Neural cell (in vitro differentiated cells): ENCODE results near the gene MARK4. TPM values are rescaled to one million over a fixed set of nuclear protein-coding genes. Genes with fewer than 3 reads are reported as not detected.

Experiments
- H2AFZ ChIP-seq: fragments of 200-600, 300-800 bp; sonication (generic), shearing (Covaris generic); 2 replicates; pipeline ENCODE4 v1.6.0; 2014; ENCODE audit warnings: low read depth, mild to moderate bottlenecking, antibody characterized with exemption, low read length, moderate library complexity
- H3F3A ChIP-seq: fragments of 200-600 bp; shearing (Covaris generic); 2 replicates; pipeline ENCODE4 v1.6.1; 2016; ENCODE audit warnings: mild to moderate bottlenecking, moderate library complexity, mixed read lengths, antibody characterized with exemption, low read length; ENCODE audit not compliant: insufficient read depth, poor library complexity, severe bottlenecking
- H3K27ac ChIP-seq: fragments of 200-600, 300-800 bp; sonication (generic), shearing (Covaris generic); 2 replicates; pipeline ENCODE4 v1.5.1; 2014; ENCODE audit warnings: mild to moderate bottlenecking, low read length, moderate library complexity
- H3K27me3 ChIP-seq: fragments of 300-800, 200-600 bp; sonication (generic), shearing (Covaris generic); 2 replicates; pipeline ENCODE4 v1.6.0; 2014; ENCODE audit warnings: mild to moderate bottlenecking, low read depth, low read length, moderate library complexity; ENCODE audit not compliant: insufficient read depth
- H3K36me3 ChIP-seq: fragments of 300-800, 200-600 bp; sonication (generic), shearing (Covaris generic); 2 replicates; pipeline ENCODE4 v1.5.1; 2014; ENCODE audit warnings: mild to moderate bottlenecking, antibody characterized with exemption, low read length, moderate library complexity; ENCODE audit not compliant: insufficient read depth
- H3K4me2 ChIP-seq: fragments of 300-800, 200-600 bp; sonication (generic), shearing (Covaris generic); 2 replicates; pipeline ENCODE4 v1.6.0; 2014; ENCODE audit warnings: mild to moderate bottlenecking, low read length
- H3K4me3 ChIP-seq: fragments of 300-800, 200-600 bp; sonication (generic), shearing (Covaris generic); 2 replicates; pipeline ENCODE4 v1.5.1; 2014; ENCODE audit warnings: mild to moderate bottlenecking, low read length, moderate library complexity
- H3K79me2 ChIP-seq: fragments of 200-600 bp; shearing (Covaris generic); replicated peaks from 2 replicates; pipeline ENCODE4 v1.6.0; 2014; ENCODE audit warnings: mild to moderate bottlenecking, low read length, moderate library complexity; ENCODE audit not compliant: insufficient read depth
- H3K9ac ChIP-seq: fragments of 300-800, 200-600 bp; sonication (generic), shearing (Covaris generic); 2 replicates; pipeline ENCODE4 v1.6.1; 2016; ENCODE audit warnings: mild to moderate bottlenecking, low read length, mixed read lengths
- H3K9me2 ChIP-seq: fragments of 200-600 bp; shearing (Covaris generic); 2 replicates; pipeline ENCODE4 v1.6.1; 2016; ENCODE audit warnings: mild to moderate bottlenecking, low read length, mixed read lengths; ENCODE audit not compliant: insufficient read depth
- H3K9me3 ChIP-seq: fragments of 200-600, 300-800 bp; sonication (generic), shearing (Covaris generic); 2 replicates; pipeline ENCODE4 v1.6.1; 2016; ENCODE audit warnings: mild to moderate bottlenecking, mixed run types, low read length, moderate library complexity, mixed read lengths
- H4K20me1 ChIP-seq: fragments of 200-600 bp; shearing (Covaris generic); 2 replicates; pipeline ENCODE4 v1.6.1; 2016; ENCODE audit warnings: mild to moderate bottlenecking, mixed run types; ENCODE audit not compliant: insufficient read depth
- EP300 ChIP-seq: fragments of 450-650 bp; conservative IDR thresholded peaks from 2 replicates; pipeline ENCODE4 v1.6.1; 2014; ENCODE audit warnings: antibody characterized with exemption, mild to moderate bottlenecking, moderate library complexity; ENCODE audit not compliant: poor library complexity, severe bottlenecking
- EZH2 ChIP-seq: fragments of 200-600, 300-800 bp; shearing (Covaris generic), sonication (generic); IDR thresholded peaks from 2 replicates; pipeline ENCODE4 v1.6.1; 2014; ENCODE audit warnings: antibody characterized with exemption, low read length, borderline replicate concordance, mild to moderate bottlenecking; ENCODE audit not compliant: insufficient read depth, poor library complexity, severe bottlenecking
- MXI1 ChIP-seq: fragments of 450-650 bp; conservative IDR thresholded peaks from 2 replicates; pipeline ENCODE4 v1.6.1; 2014; ENCODE audit warnings: antibody characterized with exemption, mild to moderate bottlenecking; ENCODE audit not compliant: poor library complexity, severe bottlenecking
- POLR2AphosphoS5 ChIP-seq: IDR thresholded peaks from 2 replicates; pipeline ENCODE4 v1.6.1; 2012
- RAD21 ChIP-seq: fragments of 450-650 bp; conservative IDR thresholded peaks from 2 replicates; pipeline ENCODE4 v1.6.1; 2014; ENCODE audit warnings: antibody characterized with exemption, mild to moderate bottlenecking, moderate library complexity
- SMC3 ChIP-seq: fragments of 450-650 bp; conservative IDR thresholded peaks from 2 replicates; pipeline ENCODE4 v1.6.1; 2014; ENCODE audit warnings: antibody characterized with exemption, mild to moderate bottlenecking, moderate library complexity; ENCODE audit not compliant: poor library complexity
- TAF1 ChIP-seq: IDR thresholded peaks from 2 replicates; pipeline ENCODE4 v1.6.1; 2012; ENCODE audit warnings: low read depth
- polyA plus RNA-seq: library from polyadenylated mRNA; depleted of rRNA; stranded (reverse); fragments of >200 nt; gene quantifications from 2 replicates; pipeline ENCODE4 v1.2.3, GENCODE V29; 2014
- TF ChIP-seq, protein P1 (sequence below): fragments of 450-650 bp; IDR thresholded peaks from 2 replicates; pipeline ENCODE4 v1.5.1; 2014; ENCODE audit warnings: antibody characterized with exemption, mild to moderate bottlenecking, moderate library complexity; ENCODE audit not compliant: poor library complexity, severe bottlenecking
- TF ChIP-seq, protein P2 (sequence below): IDR thresholded peaks from 2 replicates; pipeline ENCODE4 v1.6.1; 2012; ENCODE audit warnings: borderline replicate concordance

Gene MARK4
- polyA plus RNA-seq, 1 donor from 2014 or later, result 11.6 TPM

DNA sequence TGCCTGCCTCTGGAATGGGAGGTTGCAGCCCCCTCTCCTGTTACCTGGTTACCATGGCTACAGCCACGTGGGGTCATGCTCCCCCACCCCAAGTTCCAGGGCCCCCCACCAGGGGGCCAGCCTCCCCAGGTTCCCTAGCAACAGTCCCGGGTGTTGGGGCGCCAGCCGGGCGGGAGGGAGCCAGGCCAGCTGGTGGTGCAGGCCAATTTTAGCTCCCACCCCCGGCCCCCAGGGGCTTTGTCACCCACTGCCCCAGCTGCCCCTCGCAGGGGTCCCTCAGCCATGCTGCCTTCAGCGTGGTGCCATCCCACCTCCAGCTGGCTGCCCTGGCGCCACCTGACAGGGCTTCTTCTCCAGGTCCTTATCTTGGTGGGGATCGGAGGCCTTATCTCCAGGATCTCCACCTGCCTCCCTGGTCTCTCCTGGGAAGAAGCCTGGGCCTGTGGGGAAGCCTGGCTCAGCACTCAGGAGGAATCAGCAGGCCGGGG lies 3.0 kb downstream of the MARK4 start:
- H3K36me3 ChIP-seq, result no peaks in the 10 kb centered on the region
- H4K20me1 ChIP-seq, result no peaks in the 10 kb centered on the region
- H3K9ac ChIP-seq, result no peak overlapping the region
- no peaks in the 10 kb centered on the region for H3K27me3 ChIP-seq
- no peak overlapping the region for H3K4me2 ChIP-seq
- H3K9me3 ChIP-seq, result no peaks in the 10 kb centered on the region
- H3K4me3 ChIP-seq, result no peak overlapping the region
- no peaks in the 10 kb centered on the region for H3F3A ChIP-seq
- H3K9me2 ChIP-seq, result no peaks in the 10 kb centered on the region
- no peak overlapping the region for H3K27ac ChIP-seq
- peaks cover 10% of the 10 kb centered on the region for H3K79me2 ChIP-seq
- H2AFZ ChIP-seq, result no peak overlapping the region
- no peak for TF ChIP-seq MXI1
- TF ChIP-seq, protein P1, sequence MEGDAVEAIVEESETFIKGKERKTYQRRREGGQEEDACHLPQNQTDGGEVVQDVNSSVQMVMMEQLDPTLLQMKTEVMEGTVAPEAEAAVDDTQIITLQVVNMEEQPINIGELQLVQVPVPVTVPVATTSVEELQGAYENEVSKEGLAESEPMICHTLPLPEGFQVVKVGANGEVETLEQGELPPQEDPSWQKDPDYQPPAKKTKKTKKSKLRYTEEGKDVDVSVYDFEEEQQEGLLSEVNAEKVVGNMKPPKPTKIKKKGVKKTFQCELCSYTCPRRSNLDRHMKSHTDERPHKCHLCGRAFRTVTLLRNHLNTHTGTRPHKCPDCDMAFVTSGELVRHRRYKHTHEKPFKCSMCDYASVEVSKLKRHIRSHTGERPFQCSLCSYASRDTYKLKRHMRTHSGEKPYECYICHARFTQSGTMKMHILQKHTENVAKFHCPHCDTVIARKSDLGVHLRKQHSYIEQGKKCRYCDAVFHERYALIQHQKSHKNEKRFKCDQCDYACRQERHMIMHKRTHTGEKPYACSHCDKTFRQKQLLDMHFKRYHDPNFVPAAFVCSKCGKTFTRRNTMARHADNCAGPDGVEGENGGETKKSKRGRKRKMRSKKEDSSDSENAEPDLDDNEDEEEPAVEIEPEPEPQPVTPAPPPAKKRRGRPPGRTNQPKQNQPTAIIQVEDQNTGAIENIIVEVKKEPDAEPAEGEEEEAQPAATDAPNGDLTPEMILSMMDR, result peak; percentile 11

DNA sequence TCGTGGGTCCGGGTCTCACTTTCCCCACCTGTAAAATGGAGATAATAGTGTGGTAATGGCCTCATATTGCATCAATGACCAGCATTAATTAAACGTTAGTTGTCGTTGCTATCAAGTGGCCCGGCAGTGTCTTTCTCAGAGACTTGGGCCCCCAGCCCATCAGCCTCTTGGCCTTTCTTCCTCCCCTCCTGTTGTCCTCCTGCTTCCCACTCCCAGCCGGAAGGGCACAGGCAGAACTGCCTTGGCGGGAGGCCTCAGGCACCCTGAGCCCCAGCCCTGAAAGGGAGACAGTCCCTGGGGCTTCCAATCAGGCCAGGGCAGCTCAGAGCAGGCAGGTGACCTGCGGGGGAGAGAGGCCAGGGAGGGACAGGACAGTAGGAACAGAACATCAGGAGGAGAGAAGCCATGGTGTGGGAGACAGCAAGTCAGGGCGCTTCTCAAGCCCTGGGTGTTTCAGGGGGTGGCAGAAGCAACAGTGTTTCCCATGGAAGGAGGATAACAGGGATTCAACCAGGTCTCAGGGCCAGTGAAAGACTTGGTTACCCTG lies 4.6 kb downstream of the MARK4 start:
- peaks cover 1% of the 10 kb centered on the region for H3K79me2 ChIP-seq
- TF ChIP-seq EZH2 (no peak), EP300 (no peak), POLR2AphosphoS5 (no peak), RAD21 (no peak), TAF1 (no peak), SMC3 (no peak), MXI1 (no peak)
- TF ChIP-seq, protein P2, sequence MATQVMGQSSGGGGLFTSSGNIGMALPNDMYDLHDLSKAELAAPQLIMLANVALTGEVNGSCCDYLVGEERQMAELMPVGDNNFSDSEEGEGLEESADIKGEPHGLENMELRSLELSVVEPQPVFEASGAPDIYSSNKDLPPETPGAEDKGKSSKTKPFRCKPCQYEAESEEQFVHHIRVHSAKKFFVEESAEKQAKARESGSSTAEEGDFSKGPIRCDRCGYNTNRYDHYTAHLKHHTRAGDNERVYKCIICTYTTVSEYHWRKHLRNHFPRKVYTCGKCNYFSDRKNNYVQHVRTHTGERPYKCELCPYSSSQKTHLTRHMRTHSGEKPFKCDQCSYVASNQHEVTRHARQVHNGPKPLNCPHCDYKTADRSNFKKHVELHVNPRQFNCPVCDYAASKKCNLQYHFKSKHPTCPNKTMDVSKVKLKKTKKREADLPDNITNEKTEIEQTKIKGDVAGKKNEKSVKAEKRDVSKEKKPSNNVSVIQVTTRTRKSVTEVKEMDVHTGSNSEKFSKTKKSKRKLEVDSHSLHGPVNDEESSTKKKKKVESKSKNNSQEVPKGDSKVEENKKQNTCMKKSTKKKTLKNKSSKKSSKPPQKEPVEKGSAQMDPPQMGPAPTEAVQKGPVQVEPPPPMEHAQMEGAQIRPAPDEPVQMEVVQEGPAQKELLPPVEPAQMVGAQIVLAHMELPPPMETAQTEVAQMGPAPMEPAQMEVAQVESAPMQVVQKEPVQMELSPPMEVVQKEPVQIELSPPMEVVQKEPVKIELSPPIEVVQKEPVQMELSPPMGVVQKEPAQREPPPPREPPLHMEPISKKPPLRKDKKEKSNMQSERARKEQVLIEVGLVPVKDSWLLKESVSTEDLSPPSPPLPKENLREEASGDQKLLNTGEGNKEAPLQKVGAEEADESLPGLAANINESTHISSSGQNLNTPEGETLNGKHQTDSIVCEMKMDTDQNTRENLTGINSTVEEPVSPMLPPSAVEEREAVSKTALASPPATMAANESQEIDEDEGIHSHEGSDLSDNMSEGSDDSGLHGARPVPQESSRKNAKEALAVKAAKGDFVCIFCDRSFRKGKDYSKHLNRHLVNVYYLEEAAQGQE, result no peak
- TF ChIP-seq, protein P1, result no peak

More for the DNA sequence above, 4.6 kb downstream of the MARK4 start:
- Histone ChIP-seq H3K27ac (no peak overlapping the region), H3K9me2 (no peaks in the 10 kb centered on the region), H2AFZ (no peak overlapping the region), H3F3A (no peaks in the 10 kb centered on the region), H4K20me1 (no peaks in the 10 kb centered on the region), H3K9me3 (no peaks in the 10 kb centered on the region), H3K4me3 (no peak overlapping the region), H3K27me3 (no peaks in the 10 kb centered on the region), H3K36me3 (no peaks in the 10 kb centered on the region), H3K4me2 (no peak overlapping the region), H3K9ac (no peak overlapping the region)
